GM19397 (cell line): ENCODE data around the gene PHLDB3.

ENCODE experiments used
- ATAC-seq: cut with Tn5 transposase; IDR thresholded peaks from one replicate; pipeline ENCODE4 v1.9.1; 2021; ENCODE audit warnings: mild to moderate bottlenecking, moderate library complexity; ENCODE audit not compliant: unreplicated experiment

Gene PHLDB3

GRCh38 chr19:43471091-43471490 lies 33.5 kb downstream of the PHLDB3 start:
- ATAC-seq = no peak

DNA sequence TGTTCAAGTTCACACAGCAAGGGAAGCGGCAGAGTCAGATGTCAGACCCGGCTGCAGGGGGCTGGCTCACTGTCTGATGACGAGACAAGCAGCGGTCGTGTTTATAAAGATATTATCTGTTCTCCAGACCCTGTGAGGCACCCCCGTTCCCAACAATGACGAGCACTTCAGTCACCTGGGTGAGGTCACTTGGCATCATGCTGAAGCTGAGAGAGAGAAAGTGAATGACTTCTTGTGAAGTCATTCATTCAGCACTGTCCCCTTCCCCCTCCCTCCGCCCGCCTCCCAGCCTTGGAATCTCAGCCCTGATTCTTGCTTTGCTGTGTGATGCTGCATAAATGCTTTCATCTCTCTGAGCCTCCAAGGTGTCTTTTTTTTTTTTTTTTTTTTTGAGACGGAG lies 34.3 kb downstream of the PHLDB3 start:
- no peak for ATAC-seq

- ATAC-seq = no peak
These were observed 35.4 kb downstream of the PHLDB3 start for GRCh38 chr19:43469160-43469480.

- ATAC-seq = no peak
These were observed 36.0 kb downstream of the PHLDB3 start for GRCh38 chr19:43468354-43469159.

DNA sequence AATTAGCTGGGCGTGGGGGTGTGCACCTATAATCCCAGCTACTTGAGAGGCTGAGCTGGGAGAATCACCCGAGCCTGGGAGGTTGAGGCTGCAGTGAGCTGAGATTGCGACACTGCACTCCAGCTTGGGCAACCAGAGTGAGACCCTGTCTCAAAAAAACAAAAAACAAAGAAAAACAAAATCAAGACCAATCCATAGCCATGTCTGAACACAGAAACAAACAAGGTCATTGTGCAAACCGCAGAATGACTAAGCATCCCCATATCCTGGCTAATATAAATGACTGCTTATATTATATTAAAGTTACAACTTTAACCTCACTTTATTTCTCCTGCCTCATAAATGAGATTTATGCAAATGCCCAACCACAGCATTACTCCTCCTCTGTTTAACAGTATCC lies 36.8 kb downstream of the PHLDB3 start:
- ATAC-seq = no peak

- no peak for ATAC-seq
These were observed 37.3 kb downstream of the PHLDB3 start for GRCh38 chr19:43467276-43467675.

GRCh38 chr19:43466793-43467192 lies 37.8 kb downstream of the PHLDB3 start:
- ATAC-seq = no peak

GRCh38 chr19:43465468-43466120 lies 39.0 kb downstream of the PHLDB3 start, which contains the start of gene LYPD3:
LYPD3 (minus strand) TSS chr19:43465608; CDS start chr19:43465571, 37 bp downstream.
- ATAC-seq = no peak

- ATAC-seq = peak; percentile 31
These were observed 40.3 kb downstream of the PHLDB3 start for GRCh38 chr19:43464134-43464775.

DNA sequence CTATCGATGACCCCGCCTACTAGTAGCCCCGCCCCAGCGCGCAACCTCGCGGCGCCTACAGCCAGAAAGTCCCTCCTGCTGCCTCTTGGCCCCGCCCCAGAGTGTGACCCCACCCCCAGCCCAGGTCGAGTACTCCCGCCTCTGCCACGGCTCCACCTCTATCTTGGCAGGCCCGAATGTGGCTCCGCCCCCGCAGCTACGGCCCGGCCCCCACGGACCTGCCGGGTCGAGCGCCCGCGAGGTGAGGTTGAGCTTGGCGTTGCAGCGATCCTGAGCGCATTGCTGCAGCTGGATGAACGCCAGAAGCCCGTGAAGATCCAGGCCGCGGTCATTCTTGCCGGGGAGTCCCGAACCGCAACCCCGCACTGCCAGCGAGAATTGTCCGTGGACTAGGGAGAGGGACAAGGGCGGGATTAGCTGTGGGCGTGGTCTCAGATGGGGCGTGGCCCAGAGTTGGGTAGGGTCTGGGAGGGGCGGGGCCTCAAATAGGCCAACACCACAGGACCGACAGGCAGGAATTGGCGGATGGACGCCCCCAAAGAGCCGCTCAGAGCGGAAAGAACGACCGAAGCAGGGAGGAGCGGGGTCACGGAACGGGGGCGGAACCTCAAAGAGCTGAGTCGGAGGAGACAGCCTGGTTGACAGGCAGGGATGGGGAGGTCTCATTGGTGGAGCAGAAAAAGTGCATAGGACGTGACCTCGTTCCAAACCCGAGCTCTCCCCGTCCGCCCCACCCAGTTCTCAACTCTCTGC lies 41.0 kb downstream of the PHLDB3 start:
- peak; percentile 84 for ATAC-seq

DNA sequence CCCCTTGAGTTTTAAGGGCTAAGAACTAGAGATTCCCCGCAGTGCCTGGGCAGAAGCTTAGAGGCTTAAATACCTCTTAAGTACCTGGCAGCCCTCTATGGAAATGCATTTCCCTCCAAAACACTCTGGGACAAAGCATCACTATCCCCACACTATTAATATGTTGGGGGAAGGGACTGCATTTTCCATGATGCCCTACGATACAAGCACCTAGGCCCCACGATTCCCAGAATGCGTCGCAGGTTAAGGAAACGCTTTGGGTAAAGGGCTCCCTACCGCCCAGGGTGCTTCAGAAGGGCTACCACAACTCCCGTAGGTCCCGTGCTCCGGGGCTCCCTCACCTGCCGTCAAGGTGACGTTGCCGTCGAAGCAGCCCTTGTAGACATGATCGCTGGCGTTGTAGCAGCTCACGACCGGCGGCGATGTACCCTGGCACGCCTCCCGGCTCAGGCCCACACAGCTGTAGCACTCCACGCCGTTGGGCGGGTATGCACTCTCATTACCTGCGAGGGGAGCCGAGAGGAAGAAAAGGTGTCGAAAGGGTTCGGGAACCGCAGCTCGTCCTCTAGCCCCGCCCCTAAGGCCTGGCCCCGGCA lies 41.7 kb downstream of the PHLDB3 start:
- ATAC-seq = no peak

GRCh38 chr19:43462383-43462782 lies 42.2 kb downstream of the PHLDB3 start:
- no peak for ATAC-seq

DNA sequence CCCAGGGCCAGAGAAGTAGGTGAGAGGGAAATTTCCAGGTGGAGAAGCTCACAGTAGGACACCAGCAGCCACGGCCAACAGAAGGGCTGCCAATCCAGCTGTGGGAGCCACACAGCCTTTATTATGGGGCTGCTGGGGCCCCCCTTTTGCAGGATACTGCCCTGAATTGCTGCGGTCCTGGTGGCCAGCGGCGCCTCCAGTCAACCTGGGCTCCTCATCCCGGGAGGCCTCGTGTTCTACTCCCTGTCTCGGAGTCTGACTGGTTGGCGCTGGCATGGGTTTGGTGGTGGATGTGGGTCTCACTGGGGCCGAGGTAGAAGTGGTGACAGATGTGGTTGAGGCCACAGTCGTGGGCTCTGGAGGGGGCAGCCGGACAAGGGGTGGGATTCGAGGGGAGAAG lies 43.2 kb downstream of the PHLDB3 start:
- ATAC-seq = no peak

DNA sequence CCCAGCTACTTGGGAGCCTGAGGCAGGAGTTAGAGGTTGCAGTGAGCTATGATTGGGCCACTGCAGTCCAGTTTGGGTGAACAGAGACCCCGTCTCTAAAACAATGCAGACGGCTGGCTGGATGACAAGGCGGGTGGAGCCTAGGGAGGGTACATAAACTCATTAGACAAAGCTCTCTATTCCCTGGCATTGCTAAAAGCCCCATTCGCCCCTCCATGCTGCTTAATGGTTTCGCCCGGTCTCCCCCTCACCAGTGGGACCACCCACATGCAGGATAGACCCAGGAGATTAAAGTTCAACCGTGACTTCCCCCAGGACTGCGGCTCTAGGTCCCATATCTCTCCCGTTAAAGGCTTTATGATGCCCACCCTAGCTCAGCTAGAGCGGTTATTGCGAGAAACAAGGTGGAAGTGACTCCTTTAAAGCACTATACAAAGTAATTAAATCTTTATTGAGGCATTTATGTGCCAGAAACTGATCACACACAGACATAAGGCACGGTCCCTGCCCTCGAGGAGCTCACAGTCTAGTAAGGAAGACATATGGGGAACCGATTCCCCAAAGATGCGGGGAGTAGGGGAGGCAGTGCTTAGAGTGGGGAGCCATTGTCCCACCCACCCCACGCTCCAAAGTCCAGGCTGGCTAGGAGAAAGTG lies 44.1 kb downstream of the PHLDB3 start:
- no peak for ATAC-seq

DNA sequence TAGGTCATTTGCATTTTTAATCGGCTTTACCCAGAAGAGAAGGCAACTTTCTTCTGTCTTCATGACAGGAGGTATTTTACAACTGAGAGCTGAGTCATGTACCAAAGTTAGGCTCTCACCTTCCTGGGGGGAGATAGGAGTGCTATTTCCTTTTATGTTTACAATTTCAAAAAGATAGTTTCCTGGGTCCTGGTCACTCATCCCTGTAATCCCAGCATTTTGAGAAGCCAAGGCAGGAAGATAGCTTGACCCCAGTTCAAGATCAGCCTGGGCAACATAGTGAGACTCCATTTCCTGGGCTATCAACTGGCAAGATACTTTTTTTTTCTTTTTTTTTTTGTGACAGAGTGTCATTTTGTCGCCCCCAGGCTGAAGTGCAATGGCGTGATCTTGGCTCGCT lies 46.7 kb downstream of the PHLDB3 start:
- ATAC-seq = no peak

GRCh38 chr19:43455321-43456113 lies 49.0 kb downstream of the PHLDB3 start:
- no peak for ATAC-seq

DNA sequence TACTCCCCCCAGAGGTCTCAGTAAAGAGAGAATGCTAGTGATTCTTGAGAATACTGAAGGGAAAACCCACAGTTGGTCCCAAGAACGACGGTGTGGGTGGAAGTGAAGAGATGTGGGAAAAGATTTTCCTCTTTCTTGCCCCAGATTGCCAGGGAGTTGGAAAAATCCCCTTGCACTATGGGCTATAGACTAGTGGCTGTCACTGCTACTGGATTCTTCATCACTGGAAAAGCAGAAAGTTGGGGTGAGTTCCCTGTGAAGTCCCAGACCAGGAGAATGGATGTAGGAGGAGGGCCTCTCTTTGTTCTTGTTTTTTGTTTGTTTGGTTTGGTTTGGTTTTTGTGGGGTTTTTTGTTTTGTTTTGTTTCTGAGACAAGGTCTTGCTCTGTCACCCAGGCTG lies 50.5 kb downstream of the PHLDB3 start:
- ATAC-seq = no peak

DNA sequence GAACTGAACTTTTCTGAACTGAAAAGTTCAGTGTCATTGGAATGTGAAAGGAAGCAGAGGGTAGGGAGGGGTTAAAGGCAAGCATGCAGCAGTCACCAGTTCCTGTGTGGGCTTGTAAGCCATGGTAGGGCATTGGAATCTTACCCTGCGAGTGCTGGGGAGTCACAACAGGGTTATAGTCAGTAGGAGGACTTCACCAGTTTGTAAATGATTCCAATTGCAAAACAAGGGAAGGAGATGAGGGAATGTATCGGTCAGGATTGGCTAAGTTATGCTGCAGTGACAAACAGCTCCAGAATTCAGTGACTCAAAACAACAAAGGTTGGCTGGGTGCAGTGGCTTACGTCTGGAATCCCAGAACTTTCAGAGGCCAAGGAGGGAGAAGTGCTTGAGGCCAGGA lies 52.0 kb downstream of the PHLDB3 start:
- ATAC-seq = no peak

DNA sequence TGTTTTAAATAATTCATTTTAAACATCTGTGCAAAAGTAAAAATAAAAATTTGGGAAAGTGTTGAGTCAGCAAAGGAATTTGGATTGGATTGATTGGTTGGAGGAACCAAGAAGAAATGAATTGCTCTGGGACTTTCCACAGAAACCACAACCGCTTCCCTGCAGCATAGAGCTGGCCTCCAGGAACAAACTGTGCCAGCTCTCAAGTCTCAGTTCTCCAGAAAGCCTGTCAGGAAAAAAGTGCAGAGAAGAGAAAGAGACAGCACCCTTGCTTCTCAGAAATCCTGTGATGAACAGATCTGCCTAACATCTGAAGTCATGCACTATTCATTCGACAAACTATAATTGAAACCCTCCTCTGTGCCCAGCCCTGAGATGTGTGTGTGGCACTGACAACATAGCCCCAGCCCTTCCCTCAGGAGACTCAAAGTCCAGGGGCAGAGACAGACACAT lies 54.0 kb downstream of the PHLDB3 start:
- no peak for ATAC-seq

- no peak for ATAC-seq
These were observed 56.9 kb downstream of the PHLDB3 start for GRCh38 chr19:43447655-43448054.
